ENCODE measurements around the gene MAGEB6.

DNA sequence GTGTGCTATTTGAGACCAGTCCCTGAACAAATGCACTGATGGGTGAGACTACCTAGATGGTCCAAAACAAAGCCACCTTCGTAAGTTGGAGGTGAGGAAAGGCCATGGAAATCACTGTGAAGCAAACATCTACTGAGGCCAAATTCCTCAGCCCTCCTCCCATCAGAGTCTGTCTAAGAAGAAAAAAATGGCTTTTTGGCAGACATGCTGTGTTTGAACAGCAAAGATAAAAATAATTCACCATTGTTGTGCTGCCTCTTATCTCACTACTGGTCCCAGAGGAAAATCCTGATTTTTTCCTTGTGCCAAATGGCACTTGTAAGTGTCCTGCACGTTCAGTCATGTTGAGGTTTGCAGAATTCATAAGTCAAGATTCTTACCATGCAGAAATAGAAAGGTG, 46.2 kb upstream of the MAGEB6 start:
- no peak for TF ChIP-seq FOXA1 (IDR thresholded peaks at IDR 0.05)
- no peak for TF ChIP-seq NFRKB (IDR thresholded peaks at IDR 0.05)
- TF ChIP-seq HDGF (IDR thresholded peaks at IDR 0.05; ENCODE audit: borderline replicate concordance): no peak
- TF ChIP-seq LEF1 (IDR thresholded peaks at IDR 0.05; ENCODE audit: borderline replicate concordance): no peak
- TF ChIP-seq ZNF384 (IDR thresholded peaks at IDR 0.05): no peak
- no peak for TF ChIP-seq FOXK2 (IDR thresholded peaks at IDR 0.05)
- no peak for TF ChIP-seq ARNT (IDR thresholded peaks at IDR 0.05)
- TF ChIP-seq TARDBP (IDR thresholded peaks at IDR 0.05): no peak
- no peak for TF ChIP-seq BHLHE40 (IDR thresholded peaks at IDR 0.05; ENCODE audit: borderline replicate concordance)
